B cell (primary cell): ENCODE measurements around the gene CERS1. TPM values are rescaled to one million over a fixed set of nuclear protein-coding genes. Genes with fewer than 3 reads are reported as not detected.

Experiments used
- ATAC-seq: fragments of 200-7000 bp; cut with Tn5 transposase; one replicate; pipeline ENCODE4 v1.10.0; 2021; ENCODE audit warnings: low read depth, mild to moderate bottlenecking, moderate number of reproducible peaks, moderate library complexity
- CTCF ChIA-PET: fragments of 350-600 bp; sonication (Branson Sonifier 250); formaldehyde crosslinking; loops from one replicate; lab custom pipeline; 2021; ENCODE audit warnings: antibody characterized with exemption, inconsistent platforms; lab: Charles Lee
- POLR2A ChIA-PET: fragments of 350-600 bp; sonication (Branson Sonifier 250); formaldehyde crosslinking; loops from one replicate; lab custom pipeline; 2021; ENCODE audit warnings: antibody characterized with exemption; lab: Charles Lee
- DNase-seq: peaks from one replicate; pipeline ENCODE4 v3.0.0; 2013
- H2AFZ ChIP-seq: 2 replicates; pipeline ENCODE4 v1.6.1; 2012; ENCODE audit warnings: mild to moderate bottlenecking, low read depth, low read length; ENCODE audit not compliant: insufficient read depth, poor library complexity, severe bottlenecking
- H3K27ac ChIP-seq, 2 donors: 1 replicate in 1 of 2; 2 replicates in 1 of 2; pipeline ENCODE4 v1.5.1; 2012 to 2013; ENCODE audit warnings: low read length in 2 of 2, mild to moderate bottlenecking in 2 of 2, moderate library complexity in 1 of 2
- H3K27me3 ChIP-seq, 4 experiments: fragments of 200-600 bp in 1 of 4; sonication (generic) in 1 of 4; replicated peaks in 1 of 4; 1 replicate in 2 of 4; 2 replicates in 2 of 4; pipeline versions ENCODE4 v1.6.1 to v1.7.0; 2013 to 2016; ENCODE audit warnings: low read length in 3 of 4, mild to moderate bottlenecking in 2 of 4, mixed read lengths in 1 of 4, moderate library complexity in 1 of 4; ENCODE audit not compliant: insufficient read depth in 4 of 4, control insufficient read depth in 3 of 4; ENCODE audit errors: control extremely low read depth in 1 of 4
- H3K36me3 ChIP-seq, 2 experiments: replicated peaks in 1 of 2; 1 replicate in 1 of 2; 2 replicates in 1 of 2; pipeline versions ENCODE4 v1.6.1 to v1.7.1; 2013; ENCODE audit warnings: low read length in 1 of 2; ENCODE audit not compliant: insufficient read depth in 2 of 2, control insufficient read depth in 1 of 2; ENCODE audit errors: control extremely low read depth in 1 of 2, extremely low read depth in 1 of 2
- H3K4me1 ChIP-seq, 2 donors: fragments of 200-600 bp in 1 of 2; sonication (generic) in 1 of 2; 1 replicate in 1 of 2; 2 replicates in 1 of 2; pipeline versions ENCODE4 v1.5.1 to v1.6.1; 2013 to 2017; ENCODE audit warnings: low read length in 2 of 2; ENCODE audit not compliant: control insufficient read depth in 2 of 2, insufficient read depth in 2 of 2
- H3K4me2 ChIP-seq: replicated peaks from 2 replicates; pipeline ENCODE3; 2012; ENCODE audit warnings: mild to moderate bottlenecking, low read depth, low read length; ENCODE audit not compliant: poor library complexity, severe bottlenecking
- H3K4me3 ChIP-seq, 5 experiments: fragments of 200-600 bp in 1 of 5; sonication (generic) in 1 of 5; 1 replicate in 3 of 5; 2 replicates in 2 of 5; pipeline versions ENCODE4 v1.5.1 to v1.7.0; 2011 to 2016; ENCODE audit warnings: low read length in 4 of 5, mild to moderate bottlenecking in 4 of 5, low read depth in 2 of 5, control low read depth in 1 of 5, moderate library complexity in 1 of 5; ENCODE audit not compliant: insufficient read depth in 1 of 5; ENCODE audit errors: control extremely low read depth in 1 of 5, extremely low read depth in 1 of 5
- H3K79me2 ChIP-seq: fragments of 200-600 bp; sonication (generic); one replicate; pipeline ENCODE4 v1.6.0; 2016; ENCODE audit warnings: low read length; ENCODE audit not compliant: control insufficient read depth, insufficient read depth
- H3K9ac ChIP-seq: fragments of 200-600 bp; sonication (generic); 2 replicates; pipeline ENCODE4 v1.6.1; 2017; ENCODE audit warnings: mild to moderate bottlenecking, low read length, moderate library complexity
- H3K9me3 ChIP-seq, 3 donors: one replicate each; pipeline versions ENCODE4 v1.6.1 to v1.7.1; 2013; ENCODE audit warnings: low read length in 2 of 3; ENCODE audit not compliant: control insufficient read depth in 2 of 3, insufficient read depth in 1 of 3; ENCODE audit errors: control extremely low read depth in 1 of 3
- H4K20me1 ChIP-seq: 2 replicates; pipeline ENCODE4 v1.6.0; 2012; ENCODE audit warnings: mild to moderate bottlenecking, low read length; ENCODE audit not compliant: insufficient read depth, control insufficient read depth, poor library complexity, severe bottlenecking
- H3K27ac Mint-ChIP-seq: one replicate; pipeline ENCODE4 v1.8.0; 2021; ENCODE audit warnings: mixed read lengths
- H3K27me3 Mint-ChIP-seq: one replicate; pipeline ENCODE4 v1.8.0; 2021; ENCODE audit warnings: mixed read lengths
- H3K4me1 Mint-ChIP-seq: one replicate; pipeline ENCODE4 v1.8.0; 2021; ENCODE audit warnings: mixed read lengths
- H3K4me3 Mint-ChIP-seq: one replicate; pipeline ENCODE4 v1.8.0; 2021; ENCODE audit warnings: mixed read lengths
- H3K9me3 Mint-ChIP-seq: one replicate; pipeline ENCODE4 v1.8.0; 2022; ENCODE audit warnings: mixed read lengths; ENCODE audit not compliant: insufficient read depth
- CTCF ChIP-seq: fragments of 200-600 bp; IDR thresholded peaks from one replicate; pipeline ENCODE4 v1.8.0; 2022; ENCODE audit warnings: antibody characterized with exemption, mild to moderate bottlenecking
- EZH2 ChIP-seq: IDR thresholded peaks from 2 replicates; pipeline ENCODE4 v1.6.1; 2012; ENCODE audit warnings: borderline replicate concordance, low read depth, mild to moderate bottlenecking, moderate library complexity, low read length; ENCODE audit not compliant: insufficient read depth, poor library complexity, severe bottlenecking
- WGBS: methylation state at CpG from one replicate; pipeline ENCODE4 v1.1.5; 2013; ENCODE audit warnings: missing lambda C conversion rate; ENCODE audit not compliant: insufficient coverage; 5-methylcytosine and 5-hydroxymethylcytosine counted together
- intact Hi-C: fragments of 100-400 bp; cut with micrococcal nuclease; formaldehyde crosslinking; loops from one replicate; pipeline ENCODE4 v1.10.0; 2022
- polyA plus RNA-seq: library from polyadenylated mRNA; depleted of rRNA; stranded (reverse); fragments of >200 nt; gene quantifications from 2 replicates; pipeline ENCODE4 v1.2.3, GENCODE V29; 2012
- total RNA-seq, 2 donors: library from RNA; stranded (reverse); fragments of 120-200 nt in 1 of 2; gene quantifications; 1 replicate in 1 of 2; 2 replicates in 1 of 2; pipeline versions ENCODE4 v1.2.3 to v1.2.4, GENCODE V29; 2013 to 2022

CERS1 gene
- total and polyA plus RNA-seq, 2 donors (not counting 1 experiment from before 2014, with no cell fraction given): not detected

GRCh38 chr19:18866800-18867123 lies 29.2 kb downstream of the CERS1 start:
- ChIA-PET CTCF (interaction anchor here (1.6 to 2.0 kb wide), 3 partner anchors 11 to 416 kb away, joined by 5 to 17 read pairs (median 9); no protein-coding TSS in a partner anchor), POLR2A (no interaction called here)
- H3K9me3 Mint-ChIP-seq: no peaks in the 10 kb centered on the region
- Histone ChIP-seq H3K36me3 (peaks cover 0 to 55% of the 10 kb centered on the region in 2 experiments), H3K9me3 (peaks cover 0 to 3% (median 0%) of the 10 kb centered on the region in 3 donors), H3K79me2 (peaks cover 3% of the 10 kb centered on the region), H3K9ac (no peak overlapping the region), H3K27me3 (peaks cover 0 to 18% (median 4%) of the 10 kb centered on the region in 4 experiments), H3K4me2 (no peak overlapping the region), H3K4me1 (peaks cover 11 to 13% of the 10 kb centered on the region in 2 donors), H4K20me1 (peaks cover 48% of the 10 kb centered on the region), H2AFZ (no peak overlapping the region), H3K4me3 (no peak overlapping the region), H3K27ac (no peak overlapping the region)
- intact Hi-C loops: no loop called here
- DNase-seq: no peak
- no peak for ATAC-seq
- TF ChIP-seq EZH2 (no peak), CTCF (peak; percentile 68)
- peaks cover 15% of the 10 kb centered on the region for H3K4me1 Mint-ChIP-seq
- no peak overlapping the region for H3K4me3 Mint-ChIP-seq
- 97% methylated on average over 15 of the region's 17 CpGs for WGBS
- no peak overlapping the region for H3K27ac Mint-ChIP-seq
- peaks cover 9% of the 10 kb centered on the region for H3K27me3 Mint-ChIP-seq

- POLR2A ChIA-PET: no interaction called here
- no peak overlapping the region for H3K27ac Mint-ChIP-seq
- peaks cover 5% of the 10 kb centered on the region for H3K27me3 Mint-ChIP-seq
- Histone ChIP-seq H3K9me3 (peaks cover 0 to 3% (median 0%) of the 10 kb centered on the region in 3 donors), H3K36me3 (peaks cover 0 to 60% of the 10 kb centered on the region in 2 experiments), H3K27me3 (peaks cover 0 to 12% (median 3%) of the 10 kb centered on the region in 4 experiments), H3K27ac (no peak overlapping the region), H3K79me2 (peaks cover 3% of the 10 kb centered on the region), H3K4me3 (no peak overlapping the region), H2AFZ (no peak overlapping the region), H3K4me2 (no peak overlapping the region), H4K20me1 (peaks cover 51% of the 10 kb centered on the region), H3K4me1 (peaks cover 12 to 18% of the 10 kb centered on the region in 2 donors), H3K9ac (no peak overlapping the region)
- peak; percentile 98 for TF ChIP-seq CTCF
- TF ChIP-seq EZH2: no peak
- H3K9me3 Mint-ChIP-seq: no peaks in the 10 kb centered on the region
- peaks cover 13% of the 10 kb centered on the region for H3K4me1 Mint-ChIP-seq
- H3K4me3 Mint-ChIP-seq: no peak overlapping the region
- ATAC-seq: peak; percentile 82
- intact Hi-C loops: no loop called here
- 49% methylated on average over 30 of the region's 38 CpGs for WGBS
- DNase-seq: peak; percentile 76
- CTCF ChIA-PET: interaction anchor here (1.1 to 2.0 kb wide), 5 partner anchors 9 to 415 kb away, joined by 3 to 17 read pairs (median 5); no protein-coding TSS in a partner anchor
Measured at GRCh38 chr19:18865973-18866799, 29.8 kb downstream of the CERS1 start.
